Femur (tissue), 1 donor: Measurements from ENCODE around the gene DNAH17.
"Not testable (repeated sequence)": the region's sequence is repeated elsewhere in the genome, so short reads cannot be mapped to it uniquely, and the experiment has no call there.

ENCODE experiments used
- DNase-seq: peaks from one replicate; pipeline ENCODE4 v3.0.0-alpha.2; 2017

The DNAH17 gene

DNA sequence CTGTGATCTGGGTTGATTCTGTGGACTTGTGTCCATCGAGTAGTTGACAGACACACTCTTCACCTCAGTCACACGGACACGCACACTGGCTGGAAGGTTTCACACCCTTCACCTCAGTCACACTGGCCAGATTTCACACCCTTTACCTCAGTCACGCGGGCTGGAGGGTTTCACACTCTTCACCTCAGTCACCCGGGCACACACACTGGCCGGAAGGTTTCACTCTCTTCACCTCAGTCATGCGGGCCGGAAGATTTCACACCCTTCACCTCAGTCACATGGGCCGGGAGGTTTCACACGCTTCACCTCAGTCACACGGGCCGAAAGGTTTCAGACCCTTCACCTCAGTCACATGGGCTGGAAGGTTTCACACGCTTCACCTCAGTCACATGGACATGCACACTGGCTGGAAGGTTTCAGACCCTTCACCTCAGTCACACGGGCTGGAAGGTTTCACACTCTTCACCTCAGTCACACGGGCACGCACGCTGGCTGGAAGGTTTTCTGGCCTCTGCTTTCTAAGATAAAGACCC, 102.5 kb downstream of the DNAH17 start:
- DNase-seq = no peak

GRCh38 chr17:78473951-78474613, 103.1 kb downstream of the DNAH17 start:
- no peak for DNase-seq

DNA sequence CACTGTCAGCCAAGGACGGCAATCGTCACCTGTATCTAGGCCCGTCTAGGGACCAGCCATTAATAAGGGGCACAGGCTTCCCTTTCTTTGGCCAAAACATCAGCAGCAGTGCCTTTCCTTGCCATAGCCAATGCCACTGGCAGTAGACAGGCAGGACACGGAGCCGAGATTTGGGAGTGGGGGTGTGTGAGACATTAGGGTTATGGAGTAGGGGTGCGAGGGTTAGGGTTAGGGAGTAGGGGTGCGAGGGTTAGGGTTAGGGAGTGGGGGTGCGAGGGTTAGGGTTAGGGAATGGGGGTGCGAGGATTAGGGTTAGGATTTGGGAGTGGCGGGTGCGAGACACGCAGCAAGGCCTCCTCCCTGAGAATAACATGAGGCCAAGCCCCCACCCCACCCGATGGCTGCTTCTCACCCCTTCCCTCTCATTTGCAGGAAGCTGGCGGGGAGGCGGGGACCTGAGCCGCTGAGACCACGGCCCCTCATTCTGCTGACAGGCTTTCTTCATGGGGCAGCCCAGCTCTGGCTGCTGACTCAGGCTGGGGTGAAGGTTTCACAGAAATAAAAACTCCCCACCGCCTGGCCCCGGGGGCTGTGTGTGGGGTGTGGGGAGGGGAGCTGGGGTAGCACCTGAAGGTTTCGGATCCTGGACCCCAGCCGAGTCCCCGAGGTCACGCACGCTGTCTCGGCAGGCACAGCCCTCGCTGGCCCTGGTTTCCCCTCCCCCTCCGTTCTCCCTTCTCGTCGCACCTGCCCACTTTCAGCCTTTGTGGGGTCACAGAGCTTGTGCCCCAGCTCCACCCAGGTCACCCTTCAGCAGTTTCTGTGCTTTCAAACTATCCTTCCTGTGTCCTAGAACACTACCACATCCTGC, 104.9 kb downstream of the DNAH17 start:
- DNase-seq = no peak

GRCh38 chr17:78471635-78472034, 105.6 kb downstream of the DNAH17 start:
- no peak for DNase-seq

- no peak for DNase-seq
These were observed 107.8 kb downstream of the DNAH17 start for GRCh38 chr17:78469443-78469842.

DNA sequence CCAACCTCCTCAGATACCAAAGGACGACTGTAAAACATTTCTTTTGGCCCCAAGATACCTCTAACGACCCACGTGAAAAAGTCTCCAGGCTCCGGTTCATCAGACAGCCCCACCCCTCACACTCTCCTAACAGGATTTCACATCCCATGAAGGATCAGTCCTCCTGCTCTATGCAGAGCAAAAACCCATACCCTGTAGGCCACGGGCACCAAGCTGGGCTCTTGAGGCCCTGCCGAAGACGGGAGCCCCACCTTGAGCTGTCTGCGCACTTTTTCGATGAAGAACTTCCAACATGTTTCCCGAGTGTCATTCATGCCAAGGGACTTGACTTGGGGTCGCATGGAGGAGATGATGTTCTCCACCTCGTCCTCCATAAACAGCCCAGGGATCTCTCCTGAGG, 108.8 kb downstream of the DNAH17 start:
- DNase-seq = no peak

DNA sequence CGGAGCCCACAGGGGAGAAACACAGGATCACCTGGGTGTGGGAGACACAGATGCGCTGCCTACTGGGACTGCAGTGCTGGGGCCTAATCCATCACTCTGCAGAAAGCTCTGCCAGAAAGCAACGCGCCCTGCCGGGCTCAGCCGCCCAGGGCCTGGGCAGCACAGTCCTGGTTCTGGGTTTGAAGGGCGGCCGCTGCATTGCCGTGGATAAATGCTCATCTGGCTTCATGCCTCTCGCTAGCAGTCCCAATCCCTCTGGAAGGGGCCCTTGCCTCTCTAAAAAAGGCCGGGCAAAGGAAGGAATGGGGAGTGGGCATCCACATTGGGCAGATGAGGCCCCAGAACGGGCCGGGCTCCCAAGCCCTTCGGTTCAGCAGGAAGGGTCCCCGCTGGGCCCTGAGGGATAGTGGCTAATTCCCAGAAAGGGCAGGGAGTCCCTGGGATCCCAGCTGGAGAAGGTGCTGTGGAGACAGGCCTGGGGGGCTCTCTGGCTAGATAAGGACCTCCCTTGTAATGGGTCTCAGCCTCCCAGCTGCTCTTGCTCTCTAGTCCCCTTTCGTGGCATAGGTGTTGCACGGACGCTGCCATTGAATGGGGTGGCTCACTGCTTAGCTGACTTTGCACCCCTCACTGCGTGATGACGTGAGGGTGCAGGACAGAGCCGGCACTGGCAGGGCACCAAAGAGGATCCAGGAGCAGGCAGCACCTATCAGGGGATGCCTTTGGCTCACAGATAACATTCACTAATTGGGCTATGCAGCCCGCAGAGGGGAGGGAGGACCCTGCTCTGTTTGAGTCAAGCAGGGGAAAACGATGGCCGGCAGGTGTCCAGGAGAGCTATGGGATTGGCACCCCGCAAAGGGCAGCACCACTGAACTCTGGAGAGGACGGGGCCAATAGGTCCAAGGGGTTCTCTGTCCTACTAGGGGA, 110.1 kb downstream of the DNAH17 start:
- no peak for DNase-seq

DNA sequence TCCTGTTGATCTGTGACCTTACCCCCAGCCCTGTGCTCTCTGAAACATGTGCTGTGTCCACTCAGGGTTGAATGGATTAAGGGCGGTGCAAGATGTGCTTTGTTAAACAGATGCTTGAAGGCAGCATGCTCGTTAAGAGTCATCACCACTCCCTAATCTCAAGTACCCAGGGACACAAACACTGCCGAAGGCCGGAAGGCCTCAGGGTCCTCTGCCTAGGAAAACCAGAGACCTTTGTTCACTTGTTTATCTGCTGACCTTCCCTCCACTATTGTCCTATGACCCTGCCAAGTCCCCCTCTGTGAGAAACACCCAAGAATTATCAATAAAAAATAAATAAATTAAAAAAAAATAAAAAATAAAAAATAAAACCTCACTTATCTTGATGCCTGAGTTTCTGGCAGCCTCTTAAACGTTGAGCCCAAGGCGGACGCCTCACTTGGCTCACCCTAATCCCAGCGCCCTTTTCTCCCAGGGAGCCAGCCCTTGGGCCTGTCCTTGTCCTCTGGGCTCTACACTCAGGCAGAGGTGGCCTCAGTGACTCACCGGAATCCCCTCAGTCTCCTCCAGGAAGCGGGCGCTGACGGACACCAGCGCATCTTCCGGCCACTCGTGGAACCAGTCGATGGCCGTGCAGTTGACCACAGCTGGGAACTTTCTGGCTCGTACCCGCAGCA, 110.9 kb downstream of the DNAH17 start:
- DNase-seq = not testable (repeated sequence)

GRCh38 chr17:78462148-78462547, 115.0 kb downstream of the DNAH17 start:
- no peak for DNase-seq

DNA sequence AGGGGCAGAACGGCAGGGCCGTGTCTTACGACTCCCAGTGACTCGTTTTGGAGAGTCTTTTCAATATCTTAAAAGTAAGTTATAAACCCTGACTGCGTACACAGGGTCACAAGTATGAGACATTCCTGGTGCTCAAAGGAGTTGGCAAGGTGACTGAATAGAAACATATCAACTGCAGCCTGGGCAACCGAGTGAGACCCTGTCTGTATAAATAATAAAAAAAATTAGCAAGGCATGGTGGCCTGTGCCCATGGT, 115.5 kb downstream of the DNAH17 start:
- no peak for DNase-seq

DNA sequence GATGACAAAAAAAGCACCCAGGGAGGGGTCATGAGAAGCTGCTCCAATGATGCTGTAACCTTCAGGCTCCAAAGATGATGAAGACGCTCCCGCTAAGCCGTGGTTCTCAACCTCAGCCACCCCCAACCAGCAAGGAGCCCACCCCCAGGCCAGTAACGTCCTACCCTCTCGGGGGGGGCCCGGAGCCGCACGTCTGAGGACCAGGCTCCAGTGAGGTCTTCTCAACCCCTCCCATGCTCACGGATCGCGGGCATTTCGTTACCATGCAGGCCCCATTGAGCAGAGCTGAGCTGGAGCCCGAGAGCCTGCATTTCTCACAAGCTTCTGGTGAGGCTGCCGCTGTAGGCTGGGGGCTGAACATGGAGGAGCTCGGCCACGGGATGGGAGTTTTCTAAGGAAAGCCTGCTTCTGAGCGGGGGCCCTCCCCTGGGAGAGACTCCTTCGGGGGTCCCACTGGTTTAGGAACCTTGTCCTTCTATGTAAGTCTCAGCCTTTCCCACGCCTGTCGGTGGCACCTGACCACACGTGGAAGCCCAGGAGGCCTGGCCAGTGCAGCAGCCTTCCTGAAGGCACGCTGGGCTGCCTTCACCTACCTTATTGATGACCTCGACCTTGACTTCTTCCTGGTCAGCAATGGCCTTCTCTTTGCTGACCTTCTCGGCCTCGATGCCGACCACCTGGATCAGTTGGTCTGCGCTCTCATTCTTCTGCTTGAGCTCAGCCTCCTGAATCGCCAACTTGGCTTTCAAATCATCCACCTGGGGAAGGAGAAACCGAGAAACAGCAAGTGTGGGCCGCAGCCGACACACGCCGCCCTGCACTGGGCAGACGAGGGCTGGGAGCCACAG, 116.0 kb downstream of the DNAH17 start:
- DNase-seq = no peak

GRCh38 chr17:78460176-78460675, 117.0 kb downstream of the DNAH17 start:
- DNase-seq = no peak

- DNase-seq = no peak
These were observed 117.5 kb downstream of the DNAH17 start for GRCh38 chr17:78459696-78460095.

GRCh38 chr17:78458736-78459335, 118.4 kb downstream of the DNAH17 start:
- no peak for DNase-seq

DNA sequence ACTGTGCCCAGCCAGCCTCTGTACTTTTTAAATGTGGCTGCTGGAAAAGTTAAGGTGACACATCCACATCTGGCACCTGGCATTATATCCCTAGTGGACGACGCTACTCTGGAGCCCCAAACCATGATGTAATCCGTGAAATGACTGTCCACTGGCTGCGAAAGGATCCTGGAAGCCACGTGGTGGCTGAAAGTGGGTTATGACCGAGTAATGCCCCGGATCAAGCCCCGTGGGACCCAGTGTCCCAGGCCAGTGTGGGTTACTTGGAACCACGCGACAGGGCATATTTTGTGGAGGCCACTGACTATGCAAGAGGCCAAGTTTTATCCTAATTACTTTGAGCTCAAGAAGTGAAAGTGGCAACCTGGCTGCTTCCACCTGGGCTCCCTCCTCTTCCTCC, 119.1 kb downstream of the DNAH17 start:
- no peak for DNase-seq

- DNase-seq = no peak
These were observed 122.8 kb downstream of the DNAH17 start for GRCh38 chr17:78454346-78454745.

- no peak for DNase-seq
These were observed 125.4 kb downstream of the DNAH17 start for GRCh38 chr17:78451753-78452152.

DNA sequence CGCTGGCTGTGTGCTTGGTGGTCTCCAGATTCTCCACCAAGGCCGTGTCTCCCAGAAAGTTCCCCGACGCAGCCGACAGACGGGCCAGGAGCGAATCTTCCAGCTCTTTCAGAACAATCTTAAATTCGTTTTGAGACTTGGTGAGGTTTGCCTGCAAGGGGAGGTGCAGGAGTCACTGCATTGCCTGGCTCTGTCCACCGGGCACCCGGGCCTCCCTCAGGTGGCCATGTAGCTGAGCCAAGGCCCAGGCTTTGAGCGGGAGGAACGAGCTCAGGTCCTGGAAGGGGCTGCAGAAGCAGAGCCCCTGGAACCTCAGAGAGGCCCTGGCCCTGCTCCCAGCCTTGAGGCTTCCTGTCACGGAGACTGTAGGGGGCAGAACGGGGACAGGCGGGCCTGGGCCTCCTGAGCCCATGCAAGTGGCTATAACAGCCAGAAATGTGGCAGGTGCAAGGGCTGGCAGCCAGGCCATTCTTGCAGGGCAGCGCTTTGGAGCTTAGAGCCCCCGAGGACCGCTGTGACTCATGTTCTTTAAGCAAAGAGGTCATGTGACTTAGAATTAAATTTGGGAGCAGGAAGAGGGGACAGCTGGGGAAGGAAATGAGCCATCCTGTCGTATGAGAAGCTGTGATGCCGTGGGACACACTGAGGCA, 126.4 kb downstream of the DNAH17 start:
- DNase-seq = peak; percentile 78

GRCh38 chr17:78449983-78450595, 127.1 kb downstream of the DNAH17 start:
- no peak for DNase-seq
